ENCODE results near the gene E2F1.

The E2F1 gene

GRCh38 chr20:33653900-33654596, 32.1 kb downstream of the E2F1 start:
- TF ChIP-seq CTCF (IDR thresholded peaks at IDR 0.05; ENCODE audit: control insufficient read depth, insufficient read depth, low read depth, low read length, missing control alignments) = no peak
- DNase-seq (ENCODE audit: low read depth) = no peak
- H3K4me3 ChIP-seq (ENCODE audit: control insufficient read depth, low read depth, low read length) = no peak overlapping the region

- no peak overlapping the region; the same call in 1 of the 2 replicates for H3K4me3 ChIP-seq (ENCODE audit: control insufficient read depth, low read depth, low read length)
- no peak for DNase-seq (ENCODE audit: low read depth)
- peak; percentile 95 for TF ChIP-seq CTCF (IDR thresholded peaks at IDR 0.05; ENCODE audit: control insufficient read depth, insufficient read depth, low read depth, low read length, missing control alignments)
Measured at GRCh38 chr20:33653218-33653899, 32.8 kb downstream of the E2F1 start.

DNA sequence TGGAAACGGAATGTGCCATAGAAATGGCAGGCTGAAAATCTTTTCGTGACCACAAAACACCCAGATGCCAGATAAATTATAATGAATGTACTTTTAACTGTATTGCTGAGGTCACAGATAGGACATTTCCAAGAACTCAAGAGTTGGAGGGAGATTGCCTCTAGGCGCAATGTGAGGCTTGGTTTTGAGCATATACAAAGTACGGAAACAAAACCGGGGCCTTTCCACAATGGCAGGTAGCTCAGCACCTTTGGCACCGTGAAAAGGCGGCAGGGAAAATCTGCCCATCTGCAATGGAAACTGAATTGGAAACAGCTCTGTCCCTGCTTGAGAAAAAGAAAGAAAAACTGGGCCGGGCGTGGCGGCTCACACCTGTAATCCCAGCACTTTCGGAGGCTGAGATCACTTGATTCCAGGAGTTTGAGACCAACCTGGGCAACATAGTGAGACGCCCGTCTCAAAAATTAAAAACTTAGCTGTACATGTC, 34.6 kb downstream of the E2F1 start:
- TF ChIP-seq CTCF (IDR thresholded peaks at IDR 0.05; ENCODE audit: control insufficient read depth, insufficient read depth, low read depth, low read length, missing control alignments) = no peak
- H3K4me3 ChIP-seq (ENCODE audit: control insufficient read depth, low read depth, low read length) = no peak overlapping the region
- no peak for DNase-seq (ENCODE audit: low read depth)

GRCh38 chr20:33650753-33651561, 35.2 kb downstream of the E2F1 start:
- no peak overlapping the region for H3K4me3 ChIP-seq (ENCODE audit: control insufficient read depth, low read depth, low read length)
- no peak for DNase-seq (ENCODE audit: low read depth)
- no peak for TF ChIP-seq CTCF (IDR thresholded peaks at IDR 0.05; ENCODE audit: control insufficient read depth, insufficient read depth, low read depth, low read length, missing control alignments)

DNA sequence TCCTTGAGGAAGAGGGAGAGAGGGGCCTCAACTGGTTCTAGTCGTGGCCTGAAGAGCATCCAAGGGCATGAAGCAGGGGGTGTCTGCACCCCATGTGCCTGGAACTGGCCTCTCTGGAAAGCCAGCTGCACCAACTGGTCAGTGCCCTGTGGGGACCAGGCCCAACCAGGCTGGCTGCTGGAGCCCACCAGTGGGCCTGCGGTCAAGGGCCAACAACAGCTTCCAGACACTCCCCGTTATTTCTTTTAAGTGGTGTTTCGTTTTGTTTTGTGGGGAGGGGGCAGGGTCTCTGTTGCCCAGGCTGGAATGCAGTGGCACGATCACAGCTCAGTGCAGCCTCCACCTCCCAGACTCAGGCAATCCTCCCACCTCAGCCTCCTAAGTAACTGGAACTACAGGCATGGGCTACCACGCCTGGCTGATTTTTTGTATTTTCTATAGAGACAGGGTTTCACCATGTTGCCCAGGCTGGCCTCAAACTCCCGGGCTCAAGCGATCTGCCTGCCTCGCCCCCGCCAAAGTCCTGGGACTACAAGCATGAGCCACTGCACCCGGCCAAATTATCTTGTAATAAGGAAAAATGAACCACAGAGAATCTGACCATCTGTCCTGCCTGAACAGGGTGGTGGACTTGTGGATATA, 36.0 kb downstream of the E2F1 start:
- no peak for TF ChIP-seq CTCF (IDR thresholded peaks at IDR 0.05; ENCODE audit: control insufficient read depth, insufficient read depth, low read depth, low read length, missing control alignments)
- DNase-seq (ENCODE audit: low read depth) = no peak
- H3K4me3 ChIP-seq (ENCODE audit: control insufficient read depth, low read depth, low read length) = no peak overlapping the region

DNA sequence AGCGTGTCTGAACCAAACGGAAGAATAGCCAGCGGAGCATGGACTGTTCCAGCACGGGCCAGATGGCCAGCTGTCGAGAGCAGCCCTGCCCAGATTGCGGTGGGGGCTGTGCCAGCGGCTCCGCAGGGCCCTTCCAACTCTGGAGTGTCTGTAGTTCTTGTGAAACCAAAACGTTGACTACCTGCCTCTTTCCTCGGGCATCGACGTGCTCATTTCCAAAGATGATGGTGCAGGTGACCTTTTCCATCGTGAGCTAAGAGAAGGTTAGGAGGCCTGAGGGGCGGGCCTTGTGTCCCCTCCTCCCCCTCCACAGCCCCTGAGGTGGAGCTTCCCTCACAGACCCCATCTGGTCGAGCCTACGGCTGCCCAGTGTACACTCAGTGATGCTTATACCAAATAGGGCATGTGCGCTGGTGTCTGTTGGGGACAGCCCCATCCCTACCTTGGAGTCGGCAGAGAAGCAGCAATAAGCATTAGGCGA, 36.9 kb downstream of the E2F1 start:
- no peak overlapping the region for H3K4me3 ChIP-seq (ENCODE audit: control insufficient read depth, low read depth, low read length)
- no peak for TF ChIP-seq CTCF (IDR thresholded peaks at IDR 0.05; ENCODE audit: control insufficient read depth, insufficient read depth, low read depth, low read length, missing control alignments)
- DNase-seq (ENCODE audit: low read depth) = no peak
